Activated CD8-positive, alpha-beta T cell treated with anti-CD3 and anti-CD28 coated beads for 36 hours (primary cell): ENCODE data around the gene VSIG8. TPM values are rescaled to one million over a fixed set of nuclear protein-coding genes. Genes with fewer than 3 reads are reported as not detected.
A peak's percentile ranks its signal among the peaks of the same experiment; 100 is the strongest.

ENCODE experiments used
- ATAC-seq: fragments of 200-7000 bp; cut with Tn5 transposase; one replicate; pipeline ENCODE4 v1.10.0; 2021; ENCODE audit warnings: mild to moderate bottlenecking, moderate library complexity
- CTCF ChIA-PET: fragments of 350-600 bp; sonication (Branson Sonifier 250); formaldehyde crosslinking; loops from one replicate; lab custom pipeline; 2021; ENCODE audit warnings: antibody characterized with exemption; lab: Charles Lee
- POLR2A ChIA-PET: fragments of 350-600 bp; sonication (Branson Sonifier 250); formaldehyde crosslinking; loops from one replicate; lab custom pipeline; 2021; ENCODE audit warnings: antibody characterized with exemption; lab: Charles Lee
- DNase-seq: peaks from one replicate; pipeline ENCODE4 v3.0.0-alpha.2; 2020
- H3K27ac Mint-ChIP-seq: one replicate; pipeline ENCODE4 v1.8.0; 2021; ENCODE audit warnings: mild to moderate bottlenecking, mixed read lengths
- H3K27me3 Mint-ChIP-seq: one replicate; pipeline ENCODE4 v1.8.0; 2021; ENCODE audit warnings: mixed read lengths
- H3K36me3 Mint-ChIP-seq: one replicate; pipeline ENCODE4 v1.8.0; 2021; ENCODE audit warnings: low read depth, mixed read lengths
- H3K4me1 Mint-ChIP-seq: one replicate; pipeline ENCODE4 v1.8.0; 2021; ENCODE audit warnings: low read depth, mixed read lengths
- H3K4me3 Mint-ChIP-seq: one replicate; pipeline ENCODE4 v1.8.0; 2021; ENCODE audit warnings: mild to moderate bottlenecking, moderate library complexity, mixed read lengths
- H3K9me3 Mint-ChIP-seq: one replicate; pipeline ENCODE4 v1.8.0; 2021; ENCODE audit warnings: mixed read lengths
- CTCF ChIP-seq: fragments of 200-600 bp; IDR thresholded peaks from one replicate; pipeline ENCODE4 v1.8.0; 2022; ENCODE audit warnings: antibody characterized with exemption, mild to moderate bottlenecking
- intact Hi-C: fragments of 100-400 bp; cut with micrococcal nuclease; formaldehyde crosslinking; loops from one replicate; pipeline ENCODE4 v1.10.0; 2022
- total RNA-seq, 2 experiments: library from RNA; stranded (reverse); gene quantifications; one replicate each; pipeline ENCODE4 v1.2.3, GENCODE V29; 2021

Gene VSIG8
- total RNA-seq, 2 experiments from 2014 or later: not detected

- ChIA-PET POLR2A (no interaction called here), CTCF (interaction anchor here (2.1 to 14.1 kb wide), 3 partner anchors 84 to 123 kb away, joined by 7 to 482 read pairs (median 8); partner anchors contain the start of genes DUSP23 and FCRL6)
- Mint-ChIP-seq H3K9me3 (no peaks in the 10 kb centered on the region), H3K36me3 (no peaks in the 10 kb centered on the region), H3K27ac (no peak overlapping the region), H3K27me3 (no peaks in the 10 kb centered on the region), H3K4me3 (no peak overlapping the region), H3K4me1 (peaks cover 2% of the 10 kb centered on the region)
- DNase-seq (no peak), ATAC-seq (no peak)
- TF ChIP-seq CTCF: no peak
- intact Hi-C loops: no loop called here
Measured at GRCh38 chr1:159884296-159884695, 21.8 kb upstream of the VSIG8 start.

- intact Hi-C loops: no loop called here
- no peaks in the 10 kb centered on the region for H3K4me1 Mint-ChIP-seq
- H3K27me3 Mint-ChIP-seq: no peaks in the 10 kb centered on the region
- ChIA-PET CTCF (interaction anchor here (5.7 to 14.1 kb wide), 2 partner anchors 8 to 83 kb away, joined by 47 to 482 read pairs; partner anchors contain the start of gene FCRL6), POLR2A (no interaction called here)
- DNase-seq: no peak
- no peak overlapping the region for H3K4me3 Mint-ChIP-seq
- H3K9me3 Mint-ChIP-seq: no peaks in the 10 kb centered on the region
- no peaks in the 10 kb centered on the region for H3K36me3 Mint-ChIP-seq
- H3K27ac Mint-ChIP-seq: no peak overlapping the region
- no peak for ATAC-seq
- TF ChIP-seq CTCF: no peak
Measured at GRCh38 chr1:159883134-159883533, 20.7 kb upstream of the VSIG8 start.

DNA sequence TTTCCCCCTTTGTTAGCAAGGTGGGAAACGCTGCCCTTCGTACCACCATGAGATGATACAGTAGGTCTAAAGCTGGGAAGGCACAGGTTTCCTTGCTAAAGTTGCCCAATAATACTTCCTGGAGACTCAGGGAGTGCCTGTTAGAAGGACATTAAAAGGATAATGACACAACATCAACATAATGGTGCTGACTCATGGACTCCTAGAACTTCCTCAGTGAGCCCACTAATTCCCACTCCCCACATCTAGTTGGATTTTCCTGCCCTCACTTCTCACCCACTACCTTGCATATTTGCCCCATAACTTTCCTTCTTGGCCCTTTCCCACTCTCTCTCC lies 20.0 kb upstream of the VSIG8 start:
- POLR2A ChIA-PET: no interaction called here
- no peak overlapping the region for H3K4me3 Mint-ChIP-seq
- DNase-seq (no peak), ATAC-seq (no peak)
- CTCF ChIA-PET: interaction anchor here (0.7 to 5.7 kb wide), 2 partner anchors 9 to 83 kb away, joined by 3 to 47 read pairs; no protein-coding TSS in a partner anchor
- H3K4me1 Mint-ChIP-seq: no peaks in the 10 kb centered on the region
- intact Hi-C loops: no loop called here
- H3K27me3 Mint-ChIP-seq: no peaks in the 10 kb centered on the region
- no peak for TF ChIP-seq CTCF
- no peaks in the 10 kb centered on the region for H3K9me3 Mint-ChIP-seq
- no peaks in the 10 kb centered on the region for H3K36me3 Mint-ChIP-seq
- H3K27ac Mint-ChIP-seq: no peak overlapping the region

DNA sequence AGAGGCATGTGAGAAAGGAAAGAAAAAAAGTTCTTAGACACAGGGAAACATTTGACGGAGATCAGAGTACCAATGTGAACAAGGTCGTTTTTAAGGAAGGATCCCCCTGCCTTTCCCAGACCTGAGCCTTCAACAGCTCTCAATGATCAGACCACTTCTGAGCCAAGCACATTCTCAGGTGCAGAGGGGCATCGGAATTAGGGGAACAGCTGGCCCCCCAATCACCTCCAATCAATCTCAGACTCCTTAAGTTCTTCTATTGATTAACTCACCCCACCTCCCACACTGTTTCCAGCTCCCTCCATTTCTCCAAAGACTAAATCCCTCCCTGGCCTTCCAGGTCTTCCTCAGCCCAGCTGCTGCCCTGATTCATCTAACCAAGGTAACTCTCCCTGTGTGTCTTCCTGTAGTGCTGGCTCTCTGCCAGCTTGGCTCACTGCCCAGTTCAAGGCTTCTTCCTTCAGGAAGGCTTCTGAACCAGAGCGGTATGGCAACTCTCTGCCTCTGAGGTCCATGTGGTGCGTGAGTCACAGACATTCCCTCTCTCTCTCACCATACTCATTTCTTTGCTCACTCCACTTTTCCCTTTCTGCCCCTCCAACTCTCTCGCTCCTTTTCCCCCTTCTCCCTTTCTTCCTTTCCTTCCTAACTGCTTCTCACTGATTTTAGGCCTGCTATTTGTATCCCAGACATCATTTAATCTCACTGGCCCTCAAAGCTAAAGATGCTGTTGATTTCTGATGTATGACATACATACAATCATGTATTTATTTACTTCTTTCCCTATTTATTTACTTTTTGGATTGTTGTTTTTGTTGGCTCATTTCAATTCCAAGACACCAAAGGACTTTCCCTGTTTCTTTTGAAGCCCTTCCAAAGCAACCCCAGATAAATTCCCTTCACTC lies 19.4 kb upstream of the VSIG8 start:
- DNase-seq (peak; percentile 25), ATAC-seq (no peak)
- TF ChIP-seq CTCF: no peak
- Mint-ChIP-seq H3K36me3 (no peaks in the 10 kb centered on the region), H3K9me3 (no peaks in the 10 kb centered on the region), H3K27me3 (no peaks in the 10 kb centered on the region), H3K4me3 (no peak overlapping the region), H3K4me1 (no peaks in the 10 kb centered on the region), H3K27ac (no peak overlapping the region)
- ChIA-PET CTCF (interaction anchor here (0.7 to 5.7 kb wide), 2 partner anchors 10 to 83 kb away, joined by 3 to 47 read pairs; no protein-coding TSS in a partner anchor), POLR2A (no interaction called here)
- intact Hi-C loops: no loop called here

DNA sequence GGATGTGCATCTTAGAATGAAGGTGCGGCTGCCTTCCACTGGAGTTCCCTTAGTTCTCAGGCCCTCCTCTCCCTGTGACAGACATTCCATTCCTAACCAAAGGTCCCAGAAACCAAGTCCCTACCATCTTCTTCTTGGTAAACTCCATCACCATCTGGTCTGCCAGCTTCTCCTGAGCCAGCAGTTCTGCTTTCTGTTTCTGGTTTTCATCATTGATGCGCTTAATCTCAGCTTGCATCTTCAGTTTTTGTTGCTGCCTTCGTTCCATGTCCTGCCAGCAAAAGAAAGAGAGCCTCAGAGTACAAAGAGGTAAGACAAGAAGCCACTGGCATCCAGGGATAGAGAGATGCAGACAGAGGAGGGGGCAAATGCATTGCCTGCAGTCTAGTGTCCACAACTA lies 18.0 kb upstream of the VSIG8 start:
- ChIA-PET CTCF (interaction anchor here (1.0 to 5.7 kb wide), 3 partner anchors 11 to 82 kb away, joined by 4 to 47 read pairs (median 13); no protein-coding TSS in a partner anchor), POLR2A (no interaction called here)
- no peak for DNase-seq
- H3K4me3 Mint-ChIP-seq: no peak overlapping the region
- H3K9me3 Mint-ChIP-seq: no peaks in the 10 kb centered on the region
- no peaks in the 10 kb centered on the region for H3K4me1 Mint-ChIP-seq
- H3K27me3 Mint-ChIP-seq: no peaks in the 10 kb centered on the region
- no peak for ATAC-seq
- no peaks in the 10 kb centered on the region for H3K36me3 Mint-ChIP-seq
- no peak for TF ChIP-seq CTCF
- intact Hi-C loops: no loop called here
- no peak overlapping the region for H3K27ac Mint-ChIP-seq
